GM23248 (cell line): ENCODE results near the gene PXDC1. TPM values are rescaled to one million over a fixed set of nuclear protein-coding genes. Genes with fewer than 3 reads are reported as not detected.

Experiments used
- DNase-seq: peaks from one replicate; pipeline ENCODE4 v3.0.0-alpha.2; 2015
- H2AFZ ChIP-seq: fragments of 200-600 bp; sonication (generic); 2 replicates; pipeline ENCODE4 v1.6.1; 2016; ENCODE audit warnings: antibody characterized with exemption
- H3F3A ChIP-seq: fragments of 200-600 bp; sonication (generic); 2 replicates; pipeline ENCODE4 v1.6.1; 2016; ENCODE audit warnings: mild to moderate bottlenecking, antibody characterized with exemption, mixed run types; ENCODE audit not compliant: insufficient read depth
- H3K27ac ChIP-seq: fragments of 200-600 bp; sonication (generic); 2 replicates; pipeline ENCODE4 v1.5.1; 2016; ENCODE audit warnings: mild to moderate bottlenecking
- H3K27me3 ChIP-seq: fragments of 200-600 bp; sonication (generic); replicated peaks from 2 replicates; pipeline ENCODE4 v1.6.1; 2016; ENCODE audit warnings: mild to moderate bottlenecking; ENCODE audit not compliant: insufficient read depth
- H3K36me3 ChIP-seq: fragments of 200-600 bp; sonication (generic); 2 replicates; pipeline ENCODE4 v1.6.1; 2016; ENCODE audit warnings: low read depth, mild to moderate bottlenecking
- H3K4me1 ChIP-seq: fragments of 200-600 bp; sonication (generic); 2 replicates; pipeline ENCODE4 v1.6.1; 2016; ENCODE audit warnings: mild to moderate bottlenecking; ENCODE audit not compliant: insufficient read depth
- H3K4me2 ChIP-seq: fragments of 200-600 bp; sonication (generic); one replicate; pipeline ENCODE4 v1.6.1; 2016; ENCODE audit warnings: mild to moderate bottlenecking; ENCODE audit not compliant: unreplicated experiment
- H3K4me3 ChIP-seq: fragments of 200-600 bp; sonication (generic); 2 replicates; pipeline ENCODE4 v1.5.1; 2016; ENCODE audit warnings: mild to moderate bottlenecking
- H3K79me2 ChIP-seq: fragments of 200-600 bp; sonication (generic); 2 replicates; pipeline ENCODE4 v1.6.1; 2016; ENCODE audit warnings: mild to moderate bottlenecking; ENCODE audit not compliant: insufficient read depth
- H3K9ac ChIP-seq: fragments of 200-600 bp; sonication (generic); 2 replicates; pipeline ENCODE4 v1.6.1; 2016; ENCODE audit warnings: mild to moderate bottlenecking
- H3K9me2 ChIP-seq: fragments of 200-600 bp; sonication (generic); 2 replicates; pipeline ENCODE4 v1.6.1; 2016; ENCODE audit warnings: mixed run types, mild to moderate bottlenecking, moderate library complexity; ENCODE audit not compliant: insufficient read depth
- H3K9me3 ChIP-seq: fragments of 200-600 bp; sonication (generic); one replicate; pipeline ENCODE4 v1.6.1; 2017; ENCODE audit warnings: low read depth
- H4K20me1 ChIP-seq: fragments of 200-600 bp; sonication (generic); 2 replicates; pipeline ENCODE4 v1.6.0; 2016; ENCODE audit not compliant: insufficient read depth
- EZH2 ChIP-seq: fragments of 200-600 bp; sonication (generic); IDR thresholded peaks from 2 replicates; pipeline ENCODE4 v1.6.1; 2018; ENCODE audit warnings: antibody characterized with exemption, mild to moderate bottlenecking; ENCODE audit not compliant: insufficient read depth, poor library complexity, severe bottlenecking
- EZH2phosphoT487 ChIP-seq: fragments of 200-600 bp; sonication (generic); IDR thresholded peaks from 2 replicates; pipeline ENCODE4 v1.6.1; 2018; ENCODE audit warnings: antibody characterized with exemption, moderate library complexity, mild to moderate bottlenecking, low read depth; ENCODE audit not compliant: insufficient read depth
- WGBS, 2 experiments: methylation state at CpG; one replicate each; pipeline ENCODE4 v1.1.6; 2015 to 2017; ENCODE audit warnings: low lambda C conversion rate in 2 of 2, low coverage in 1 of 2; ENCODE audit errors: missing lambda C conversion rate in 2 of 2; 5-methylcytosine and 5-hydroxymethylcytosine counted together
- in situ Hi-C: fragments of 300-500 bp; cut with MboI; formaldehyde crosslinking; loops from 2 replicates; pipeline ENCODE4 v1.15.0; 2020
- polyA plus RNA-seq: library from polyadenylated mRNA; unstranded; fragments of >200 nt; fragmentation: Nextera tagmentation; extraction: Ambion mirVana; gene quantifications from 2 replicates; pipeline ENCODE4 v1.2.1, GENCODE V29; 2016
- total RNA-seq: library from RNA; depleted of rRNA; stranded (reverse); fragments of >200 nt; shearing (Covaris generic); gene quantifications from 2 replicates; pipeline ENCODE4 v1.2.3, GENCODE V29; 2014

Gene PXDC1
- total and polyA plus RNA-seq, 2 experiments from 2014 or later: 135 to 192 TPM

- H3K9me3 ChIP-seq: no peaks in the 10 kb centered on the region
- no peak overlapping the region for H3K4me2 ChIP-seq
- no peak for TF ChIP-seq EZH2phosphoT487
- TF ChIP-seq EZH2: no peak
- H3K27me3 ChIP-seq: no peaks in the 10 kb centered on the region
- H4K20me1 ChIP-seq: no peaks in the 10 kb centered on the region
- no peaks in the 10 kb centered on the region for H3K79me2 ChIP-seq
- WGBS, 2 experiments: 97 to 98% methylated on average over 6 of the region's 6 CpGs
- in situ Hi-C loops: loop anchor here (25.0 kb wide), 1 partner anchor 249 kb away; the partner anchor contains the start of gene SLC22A23
- no peaks in the 10 kb centered on the region for H3K9me2 ChIP-seq
- no peak overlapping the region for H3K27ac ChIP-seq
- peaks cover 13% of the 10 kb centered on the region; the same call in 1 of the 2 replicates for H3F3A ChIP-seq
- H3K4me3 ChIP-seq: no peak overlapping the region
- no peak overlapping the region for H2AFZ ChIP-seq
- DNase-seq: no peak
- no peaks in the 10 kb centered on the region for H3K4me1 ChIP-seq
- H3K9ac ChIP-seq: no peak overlapping the region
- H3K36me3 ChIP-seq: no peaks in the 10 kb centered on the region; the same call in 1 of the 2 replicates
Observed at GRCh38 chr6:3711776-3712175, 39.7 kb downstream of the PXDC1 start.

GRCh38 chr6:3710403-3710802, 41.1 kb downstream of the PXDC1 start:
- no peak overlapping the region for H3K4me2 ChIP-seq
- no peak overlapping the region for H2AFZ ChIP-seq
- no peak for TF ChIP-seq EZH2phosphoT487
- no peak for TF ChIP-seq EZH2
- H3K4me1 ChIP-seq: no peaks in the 10 kb centered on the region
- no peaks in the 10 kb centered on the region for H3K9me3 ChIP-seq
- H3K27me3 ChIP-seq: no peaks in the 10 kb centered on the region
- no peaks in the 10 kb centered on the region for H3K79me2 ChIP-seq
- peaks cover 3% of the 10 kb centered on the region; the same call in 1 of the 2 replicates for H3F3A ChIP-seq
- no peak overlapping the region for H3K9ac ChIP-seq
- no peaks in the 10 kb centered on the region for H4K20me1 ChIP-seq
- in situ Hi-C loops: loop anchor here (25.0 kb wide), 1 partner anchor 248 kb away; the partner anchor contains the start of gene SLC22A23
- no peaks in the 10 kb centered on the region; the same call in 1 of the 2 replicates for H3K36me3 ChIP-seq
- H3K9me2 ChIP-seq: no peaks in the 10 kb centered on the region
- H3K27ac ChIP-seq: no peak overlapping the region
- 91 to 95% methylated on average over 7 of the region's 7 CpGs for WGBS, 2 experiments
- no peak for DNase-seq
- H3K4me3 ChIP-seq: no peak overlapping the region

DNA sequence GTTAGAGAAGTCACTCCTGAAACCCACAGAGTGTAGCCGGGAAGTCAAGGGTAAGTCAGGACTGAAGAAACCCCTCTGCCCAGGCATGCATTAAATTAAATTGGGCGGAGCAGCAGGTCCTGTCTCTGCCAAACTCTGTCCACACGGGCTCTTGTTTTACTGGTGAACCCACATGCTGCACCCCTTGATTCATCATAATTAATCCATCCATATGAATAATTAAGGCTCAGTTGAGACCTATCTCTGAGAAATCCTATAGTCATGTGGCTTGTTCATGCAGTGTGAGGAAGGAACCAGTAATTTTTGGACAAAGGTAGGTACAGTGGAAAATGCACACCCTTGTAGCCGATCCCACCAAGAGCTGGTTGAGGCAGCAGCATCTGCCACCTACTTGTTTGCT, 43.0 kb downstream of the PXDC1 start:
- Histone ChIP-seq H3K4me2 (no peak overlapping the region), H3K4me1 (no peaks in the 10 kb centered on the region), H3K4me3 (no peak overlapping the region), H2AFZ (no peak overlapping the region), H3K79me2 (no peaks in the 10 kb centered on the region), H3F3A (no peaks in the 10 kb centered on the region), H3K9me3 (no peaks in the 10 kb centered on the region), H3K27ac (no peak overlapping the region), H3K9ac (no peak overlapping the region), H4K20me1 (no peaks in the 10 kb centered on the region), H3K27me3 (no peaks in the 10 kb centered on the region), H3K36me3 (no peaks in the 10 kb centered on the region; the same call in 1 of the 2 replicates), H3K9me2 (no peaks in the 10 kb centered on the region)
- TF ChIP-seq EZH2phosphoT487 (no peak), EZH2 (no peak)
- DNase-seq: no peak
- WGBS, 2 experiments: 59 to 62% methylated on average over 4 of the region's 4 CpGs
- in situ Hi-C loops: loop anchor here (25.0 kb wide), 1 partner anchor 246 kb away; the partner anchor contains the start of gene SLC22A23

DNA sequence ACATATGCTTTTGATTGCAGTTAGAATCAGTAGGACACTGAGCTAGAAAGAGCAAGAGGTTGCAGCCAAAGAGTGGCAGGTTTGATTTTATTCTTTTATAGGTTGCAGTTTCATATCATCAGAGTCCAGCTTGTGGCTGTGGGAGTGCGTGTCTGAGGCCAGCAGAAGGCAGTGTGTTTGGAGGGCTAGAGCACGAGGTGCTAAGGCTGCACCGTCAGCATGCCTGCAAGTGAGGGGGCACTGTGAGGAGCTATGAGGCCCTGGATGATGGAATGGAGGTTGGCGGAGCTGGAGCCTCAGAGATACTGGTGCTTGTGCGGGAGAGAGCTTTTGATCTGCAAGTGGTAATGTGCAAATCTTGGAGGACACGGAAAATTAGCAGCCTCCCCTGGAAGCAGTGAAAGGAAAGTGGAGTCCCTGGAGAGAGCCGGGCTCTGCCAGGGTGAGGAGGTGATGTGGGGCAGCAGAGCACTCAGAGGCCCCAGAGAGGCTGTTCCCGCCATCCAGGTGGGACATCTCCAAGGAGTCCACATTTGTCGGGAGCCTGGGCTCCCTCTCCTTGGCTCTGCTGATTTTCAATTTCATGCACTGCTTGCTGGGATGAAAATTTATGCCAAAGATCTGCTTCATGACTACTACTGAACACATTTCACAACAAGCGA, 43.6 kb downstream of the PXDC1 start:
- H3K9ac ChIP-seq: no peak overlapping the region
- no peak overlapping the region for H3K4me3 ChIP-seq
- no peaks in the 10 kb centered on the region for H3K4me1 ChIP-seq
- 92 to 97% methylated on average over 9 to 10 of the region's 10 CpGs for WGBS, 2 experiments
- H3F3A ChIP-seq: no peaks in the 10 kb centered on the region
- H3K9me2 ChIP-seq: no peaks in the 10 kb centered on the region
- H3K79me2 ChIP-seq: no peaks in the 10 kb centered on the region
- no peaks in the 10 kb centered on the region for H4K20me1 ChIP-seq
- no peaks in the 10 kb centered on the region for H3K27me3 ChIP-seq
- no peaks in the 10 kb centered on the region for H3K9me3 ChIP-seq
- H3K27ac ChIP-seq: no peak overlapping the region
- in situ Hi-C loops: loop anchor here (25.0 kb wide), 1 partner anchor 246 kb away; the partner anchor contains the start of gene SLC22A23
- no peak overlapping the region for H3K4me2 ChIP-seq
- H2AFZ ChIP-seq: no peak overlapping the region
- TF ChIP-seq EZH2phosphoT487 (no peak), EZH2 (no peak)
- no peaks in the 10 kb centered on the region for H3K36me3 ChIP-seq
- DNase-seq: no peak
